Neuron (in vitro differentiated cells): ENCODE results near the gene WIPF2.
"Not testable (repeated sequence)": the region's sequence is repeated elsewhere in the genome, so short reads cannot be mapped to it uniquely, and the experiment has no call there.

ENCODE experiments used
- H2AFZ ChIP-seq: one replicate; pipeline ENCODE4 v1.6.1; 2013; ENCODE audit warnings: low read depth, mild to moderate bottlenecking, inconsistent platforms, low read length, moderate library complexity
- H3K27me3 ChIP-seq: one replicate; pipeline ENCODE4 v1.6.1; 2013; ENCODE audit warnings: low read length; ENCODE audit not compliant: insufficient read depth
- H3K36me3 ChIP-seq: one replicate; pipeline ENCODE4 v1.6.1; 2013; ENCODE audit warnings: low read length; ENCODE audit not compliant: insufficient read depth
- H3K4me1 ChIP-seq: one replicate; pipeline ENCODE4 v1.6.1; 2013; ENCODE audit warnings: low read length; ENCODE audit not compliant: insufficient read depth
- H3K4me3 ChIP-seq: 2 replicates; pipeline ENCODE4 v1.5.1; 2013; ENCODE audit warnings: mild to moderate bottlenecking, low read length, moderate library complexity
- H3K9me3 ChIP-seq: one replicate; pipeline ENCODE4 v1.6.1; 2013; ENCODE audit warnings: low read length

The WIPF2 gene

GRCh38 chr17:40180694-40181093, 38.4 kb upstream of the WIPF2 start:
- no peaks in the 10 kb centered on the region for H3K27me3 ChIP-seq
- no peak overlapping the region for H2AFZ ChIP-seq
- no peaks in the 10 kb centered on the region for H3K4me1 ChIP-seq
- H3K36me3 ChIP-seq: peaks cover 17% of the 10 kb centered on the region
- H3K9me3 ChIP-seq: no peaks in the 10 kb centered on the region
- H3K4me3 ChIP-seq: no peak overlapping the region

- no peak overlapping the region for H3K4me3 ChIP-seq
Measured at GRCh38 chr17:40181205-40181604, 37.9 kb upstream of the WIPF2 start.

GRCh38 chr17:40182606-40183005, 36.5 kb upstream of the WIPF2 start:
- Histone ChIP-seq H3K27me3 (no peaks in the 10 kb centered on the region), H3K36me3 (peaks cover 4% of the 10 kb centered on the region), H3K9me3 (no peaks in the 10 kb centered on the region), H2AFZ (no peak overlapping the region), H3K4me3 (no peak overlapping the region), H3K4me1 (no peaks in the 10 kb centered on the region)

More at GRCh38 chr17:40181205-40181604, 37.9 kb upstream of the WIPF2 start:
- H3K4me1 ChIP-seq: no peaks in the 10 kb centered on the region
- no peaks in the 10 kb centered on the region for H3K9me3 ChIP-seq
- no peak overlapping the region for H2AFZ ChIP-seq
- H3K27me3 ChIP-seq: no peaks in the 10 kb centered on the region
- H3K36me3 ChIP-seq: peaks cover 12% of the 10 kb centered on the region

- no peak overlapping the region for H2AFZ ChIP-seq
- H3K4me1 ChIP-seq: no peaks in the 10 kb centered on the region
- H3K4me3 ChIP-seq: no peak overlapping the region
- no peaks in the 10 kb centered on the region for H3K27me3 ChIP-seq
- H3K36me3 ChIP-seq: peaks cover 14% of the 10 kb centered on the region
- no peaks in the 10 kb centered on the region for H3K9me3 ChIP-seq
Measured at GRCh38 chr17:40187238-40187637, 31.9 kb upstream of the WIPF2 start.

GRCh38 chr17:40188694-40189093, 30.4 kb upstream of the WIPF2 start:
- H3K9me3 ChIP-seq: no peaks in the 10 kb centered on the region
- H3K27me3 ChIP-seq: no peaks in the 10 kb centered on the region
- H3K4me1 ChIP-seq: no peaks in the 10 kb centered on the region
- H2AFZ ChIP-seq: no peak overlapping the region
- no peak overlapping the region for H3K4me3 ChIP-seq
- peaks cover 28% of the 10 kb centered on the region for H3K36me3 ChIP-seq

GRCh38 chr17:40190197-40191021, 28.7 kb upstream of the WIPF2 start:
- Histone ChIP-seq H3K4me1 (peaks cover 6% of the 10 kb centered on the region), H3K27me3 (no peaks in the 10 kb centered on the region), H2AFZ (no peak overlapping the region), H3K36me3 (peaks cover 27% of the 10 kb centered on the region), H3K9me3 (no peaks in the 10 kb centered on the region), H3K4me3 (no peak overlapping the region)

- no peak overlapping the region for H3K4me3 ChIP-seq
- H3K9me3 ChIP-seq: no peaks in the 10 kb centered on the region
- H2AFZ ChIP-seq: no peak overlapping the region
- H3K36me3 ChIP-seq: peaks cover 27% of the 10 kb centered on the region
- H3K4me1 ChIP-seq: peaks cover 6% of the 10 kb centered on the region
- H3K27me3 ChIP-seq: no peaks in the 10 kb centered on the region
Measured at GRCh38 chr17:40191237-40192208, 27.6 kb upstream of the WIPF2 start.

GRCh38 chr17:40192961-40193360, 26.1 kb upstream of the WIPF2 start:
- Histone ChIP-seq H3K27me3 (no peaks in the 10 kb centered on the region), H3K36me3 (peaks cover 27% of the 10 kb centered on the region), H3K9me3 (no peaks in the 10 kb centered on the region), H3K4me1 (peaks cover 6% of the 10 kb centered on the region), H3K4me3 (no peak overlapping the region), H2AFZ (no peak overlapping the region)

GRCh38 chr17:40194821-40195220, 24.3 kb upstream of the WIPF2 start:
- no peaks in the 10 kb centered on the region for H3K9me3 ChIP-seq
- H2AFZ ChIP-seq: no peak overlapping the region
- H3K27me3 ChIP-seq: no peaks in the 10 kb centered on the region
- peaks cover 19% of the 10 kb centered on the region for H3K36me3 ChIP-seq
- no peak overlapping the region for H3K4me3 ChIP-seq
- H3K4me1 ChIP-seq: peaks cover 6% of the 10 kb centered on the region

- Histone ChIP-seq H3K9me3 (no peaks in the 10 kb centered on the region), H3K4me3 (no peak overlapping the region), H3K4me1 (peaks cover 6% of the 10 kb centered on the region), H3K36me3 (peaks cover 14% of the 10 kb centered on the region), H3K27me3 (no peaks in the 10 kb centered on the region), H2AFZ (no peak overlapping the region)
Measured at GRCh38 chr17:40197550-40197949, 21.6 kb upstream of the WIPF2 start.

- H3K4me3 ChIP-seq, H3K9me3 ChIP-seq, H2AFZ ChIP-seq, H3K27me3 ChIP-seq, H3K4me1 ChIP-seq: not testable (repeated sequence)
- peaks cover 10% of the 10 kb centered on the region for H3K36me3 ChIP-seq
Measured at GRCh38 chr17:40197965-40198456, 21.1 kb upstream of the WIPF2 start.

- H3K4me1 ChIP-seq: peaks cover 6% of the 10 kb centered on the region
- H3K4me3 ChIP-seq: no peak overlapping the region
- H3K36me3 ChIP-seq: peaks cover 4% of the 10 kb centered on the region
- no peaks in the 10 kb centered on the region for H3K27me3 ChIP-seq
- H3K9me3 ChIP-seq: no peaks in the 10 kb centered on the region
- no peak overlapping the region for H2AFZ ChIP-seq
Measured at GRCh38 chr17:40198576-40198975, 20.5 kb upstream of the WIPF2 start.

- Histone ChIP-seq H3K4me1 (no peaks in the 10 kb centered on the region), H3K9me3 (no peaks in the 10 kb centered on the region), H3K27me3 (no peaks in the 10 kb centered on the region), H2AFZ (no peak overlapping the region), H3K36me3 (no peaks in the 10 kb centered on the region), H3K4me3 (no peak overlapping the region)
Measured at GRCh38 chr17:40203131-40203530, 16.0 kb upstream of the WIPF2 start.
